Hepatocyte (in vitro differentiated cells): Measurements from ENCODE around the gene NOC2L. TPM values are rescaled to one million over a fixed set of nuclear protein-coding genes. Genes with fewer than 3 reads are reported as not detected.
A peak's percentile ranks its signal among the peaks of the same experiment; 100 is the strongest.

Experiments used
- DNase-seq: peaks from one replicate; pipeline ENCODE4 v3.0.0-alpha.2; 2016; ENCODE audit warnings: low spot score
- H2AFZ ChIP-seq: fragments of 200-600 bp; sonication (generic); 2 replicates; pipeline ENCODE4 v1.6.0; 2016; ENCODE audit warnings: antibody characterized with exemption, mild to moderate bottlenecking
- H3K27ac ChIP-seq: fragments of 200-600 bp; sonication (generic); 2 replicates; pipeline ENCODE4 v1.5.1; 2016; ENCODE audit warnings: mild to moderate bottlenecking
- H3K27me3 ChIP-seq: fragments of 200-600 bp; sonication (generic); 2 replicates; pipeline ENCODE4 v1.6.1; 2016
- H3K36me3 ChIP-seq: fragments of 200-600 bp; sonication (generic); replicated peaks from 2 replicates; pipeline ENCODE4 v1.5.1; 2016; ENCODE audit warnings: low read depth; ENCODE audit not compliant: insufficient read depth
- H3K4me1 ChIP-seq: fragments of 200-600 bp; sonication (generic); 2 replicates; pipeline ENCODE4 v1.5.1; 2016; ENCODE audit warnings: mild to moderate bottlenecking, moderate library complexity; ENCODE audit not compliant: insufficient read depth
- H3K4me2 ChIP-seq: fragments of 200-600 bp; sonication (generic); 2 replicates; pipeline ENCODE4 v1.6.0; 2016
- H3K4me3 ChIP-seq: fragments of 200-600 bp; sonication (generic); 2 replicates; pipeline ENCODE4 v1.5.1; 2016; ENCODE audit warnings: mild to moderate bottlenecking
- H3K79me2 ChIP-seq: fragments of 200-600 bp; sonication (generic); 2 replicates; pipeline ENCODE4 v1.6.0; 2017; ENCODE audit warnings: mild to moderate bottlenecking
- H3K9me2 ChIP-seq: fragments of 200-600 bp; sonication (generic); replicated peaks from 2 replicates; pipeline ENCODE4 v1.6.0; 2017; ENCODE audit warnings: mild to moderate bottlenecking; ENCODE audit not compliant: insufficient read depth
- H3K9me3 ChIP-seq: fragments of 200-600 bp; sonication (generic); 2 replicates; pipeline ENCODE4 v1.5.1; 2016; ENCODE audit warnings: low read depth, mild to moderate bottlenecking
- H4K20me1 ChIP-seq: fragments of 200-600 bp; sonication (generic); 2 replicates; pipeline ENCODE4 v1.6.0; 2016; ENCODE audit warnings: mild to moderate bottlenecking; ENCODE audit not compliant: insufficient read depth, poor library complexity, severe bottlenecking
- CTCF ChIP-seq: fragments of 200-600 bp; sonication (generic); IDR thresholded peaks from 2 replicates; pipeline ENCODE4 v1.5.1; 2016; ENCODE audit warnings: antibody characterized with exemption, mild to moderate bottlenecking; ENCODE audit not compliant: poor library complexity
- EZH2 ChIP-seq: fragments of 200-600 bp; sonication (generic); IDR thresholded peaks from 2 replicates; pipeline ENCODE4 v1.6.1; 2016; ENCODE audit warnings: antibody characterized with exemption, mild to moderate bottlenecking, borderline replicate concordance
- EZH2phosphoT487 ChIP-seq: fragments of 200-600 bp; sonication (generic); IDR thresholded peaks from one replicate; pipeline ENCODE4 v1.6.1; 2018; ENCODE audit warnings: antibody characterized with exemption, mild to moderate bottlenecking, low read depth, moderate library complexity; ENCODE audit not compliant: unreplicated experiment, severe bottlenecking
- WGBS: methylation state at CpG from one replicate; pipeline ENCODE4 v1.1.6; 2016; ENCODE audit warnings: low lambda C conversion rate; ENCODE audit errors: missing lambda C conversion rate; 5-methylcytosine and 5-hydroxymethylcytosine counted together
- polyA plus RNA-seq: library from polyadenylated mRNA; unstranded; fragments of >200 nt; fragmentation: Nextera tagmentation; extraction: Ambion mirVana; gene quantifications from 2 replicates; pipeline ENCODE4 v1.2.1, GENCODE V29; 2016
- total RNA-seq: library from RNA; depleted of rRNA; stranded (reverse); fragments of >200 nt; gene quantifications from 2 replicates; pipeline ENCODE4 v1.2.3, GENCODE V29; 2014

NOC2L gene
- total and polyA plus RNA-seq, 2 experiments from 2014 or later, result 44.3 to 66.6 TPM

- Histone ChIP-seq H3K79me2 (no peaks in the 10 kb centered on the region), H3K9me3 (no peaks in the 10 kb centered on the region), H3K36me3 (no peaks in the 10 kb centered on the region), H3K27ac (no peak overlapping the region), H2AFZ (peak overlapping the region; percentile 74), H4K20me1 (no peaks in the 10 kb centered on the region), H3K4me1 (peaks cover 14% of the 10 kb centered on the region), H3K9me2 (no peaks in the 10 kb centered on the region), H3K4me2 (peak overlapping the region; percentile 92), H3K27me3 (no peaks in the 10 kb centered on the region), H3K4me3 (peak overlapping the region; percentile 51)
- DNase-seq, result peak; percentile 7
- TF ChIP-seq EZH2phosphoT487, result no peak
- no peak for TF ChIP-seq EZH2
- no peak for TF ChIP-seq CTCF
- WGBS, result 76% methylated on average over 21 of the region's 21 CpGs
These were observed 55.3 kb downstream of the NOC2L start for GRCh38 chr1:903721-904271.

DNA sequence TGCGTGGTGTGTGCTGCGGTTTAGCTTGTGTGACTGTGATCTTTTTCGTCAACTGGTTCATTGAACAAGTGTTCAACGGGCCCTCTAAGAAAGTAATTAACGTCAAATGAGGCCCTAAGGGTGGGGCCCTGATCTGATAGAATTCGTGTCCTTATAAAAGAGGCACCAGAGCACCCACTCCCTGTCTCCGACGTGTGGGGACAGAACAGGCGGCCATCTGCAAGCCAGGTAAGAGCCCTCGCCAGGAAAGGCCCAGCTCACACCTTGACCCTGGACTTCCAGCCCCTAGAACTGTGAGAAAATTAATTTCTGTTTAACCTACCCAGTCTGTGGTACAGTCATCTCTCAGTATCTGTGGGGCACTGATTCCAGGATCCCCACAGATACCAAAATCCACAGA lies 55.8 kb downstream of the NOC2L start:
- Histone ChIP-seq H3K9me3 (no peaks in the 10 kb centered on the region), H4K20me1 (no peaks in the 10 kb centered on the region), H3K4me3 (no peak overlapping the region), H2AFZ (no peak overlapping the region), H3K36me3 (no peaks in the 10 kb centered on the region), H3K27me3 (no peaks in the 10 kb centered on the region), H3K9me2 (no peaks in the 10 kb centered on the region), H3K4me1 (peaks cover 14% of the 10 kb centered on the region), H3K4me2 (no peak overlapping the region), H3K27ac (no peak overlapping the region), H3K79me2 (no peaks in the 10 kb centered on the region)
- TF ChIP-seq CTCF (no peak), EZH2phosphoT487 (no peak), EZH2 (no peak)
- 89% methylated on average over 10 of the region's 10 CpGs for WGBS
- DNase-seq, result no peak

GRCh38 chr1:902802-903201 lies 56.3 kb downstream of the NOC2L start:
- WGBS, result 98% methylated on average over 19 of the region's 21 CpGs
- Histone ChIP-seq H2AFZ (no peak overlapping the region), H3K27me3 (no peaks in the 10 kb centered on the region)

More at GRCh38 chr1:902802-903201, 56.3 kb downstream of the NOC2L start:
- Histone ChIP-seq H3K4me2 (no peak overlapping the region), H3K79me2 (no peaks in the 10 kb centered on the region), H3K36me3 (no peaks in the 10 kb centered on the region), H3K4me1 (peaks cover 14% of the 10 kb centered on the region), H3K9me2 (no peaks in the 10 kb centered on the region), H4K20me1 (no peaks in the 10 kb centered on the region), H3K9me3 (no peaks in the 10 kb centered on the region), H3K4me3 (no peak overlapping the region), H3K27ac (no peak overlapping the region)
- DNase-seq, result no peak
- TF ChIP-seq CTCF (no peak), EZH2phosphoT487 (no peak), EZH2 (no peak)
